ENCODE data around the gene FARSB. TPM values are rescaled to one million over a fixed set of nuclear protein-coding genes. Genes with fewer than 3 reads are reported as not detected.

The FARSB gene
- total RNA-seq, 1 donor from 2014 or later: 57.4 TPM

- no peak overlapping the region for H3K27ac Mint-ChIP-seq
- no peaks in the 10 kb centered on the region for H3K27me3 Mint-ChIP-seq
- DNase-seq: no peak
- peaks cover 48% of the 10 kb centered on the region for H3K36me3 Mint-ChIP-seq (ENCODE audit: low read depth)
- peaks cover 29% of the 10 kb centered on the region for H3K4me1 Mint-ChIP-seq
- intact Hi-C loops (cut with micrococcal nuclease): no loop called here
- no peaks in the 10 kb centered on the region for H3K9me3 Mint-ChIP-seq
- no peak overlapping the region for H3K4me3 Mint-ChIP-seq
Measured at GRCh38 chr2:222649801-222650200, 6.1 kb downstream of the FARSB start.

GRCh38 chr2:222646008-222646407 lies 9.9 kb downstream of the FARSB start:
- no peak overlapping the region for H3K4me3 Mint-ChIP-seq
- peaks cover 17% of the 10 kb centered on the region for H3K4me1 Mint-ChIP-seq
- no peaks in the 10 kb centered on the region for H3K27me3 Mint-ChIP-seq
- DNase-seq: no peak
- H3K36me3 Mint-ChIP-seq (ENCODE audit: low read depth): peaks cover 61% of the 10 kb centered on the region
- H3K9me3 Mint-ChIP-seq: no peaks in the 10 kb centered on the region
- H3K27ac Mint-ChIP-seq: no peak overlapping the region
- intact Hi-C loops (cut with micrococcal nuclease): no loop called here

- Mint-ChIP-seq H3K4me1 (peaks cover 8% of the 10 kb centered on the region), H3K4me3 (no peak overlapping the region), H3K27me3 (no peaks in the 10 kb centered on the region), H3K9me3 (no peaks in the 10 kb centered on the region), H3K36me3 (ENCODE audit: low read depth) (peaks cover 62% of the 10 kb centered on the region), H3K27ac (no peak overlapping the region)
- DNase-seq: no peak
- intact Hi-C loops (cut with micrococcal nuclease): no loop called here
Measured at GRCh38 chr2:222643134-222643533, 12.8 kb downstream of the FARSB start.

- H3K4me1 Mint-ChIP-seq: peaks cover 8% of the 10 kb centered on the region
Measured at GRCh38 chr2:222641336-222641735, 14.6 kb downstream of the FARSB start.

GRCh38 chr2:222637067-222637466 lies 18.8 kb downstream of the FARSB start:
- peaks cover 61% of the 10 kb centered on the region for H3K36me3 Mint-ChIP-seq (ENCODE audit: low read depth)
- H3K9me3 Mint-ChIP-seq: no peaks in the 10 kb centered on the region
- intact Hi-C loops (cut with micrococcal nuclease): no loop called here
- no peak overlapping the region for H3K4me3 Mint-ChIP-seq
- no peaks in the 10 kb centered on the region for H3K27me3 Mint-ChIP-seq
- H3K4me1 Mint-ChIP-seq: peaks cover 6% of the 10 kb centered on the region
- no peak overlapping the region for H3K27ac Mint-ChIP-seq
- no peak for DNase-seq

More at GRCh38 chr2:222641336-222641735, 14.6 kb downstream of the FARSB start:
- Mint-ChIP-seq H3K4me3 (no peak overlapping the region), H3K27me3 (no peaks in the 10 kb centered on the region), H3K36me3 (ENCODE audit: low read depth) (peaks cover 64% of the 10 kb centered on the region), H3K9me3 (no peaks in the 10 kb centered on the region), H3K27ac (no peak overlapping the region)
- no peak for DNase-seq
- intact Hi-C loops (cut with micrococcal nuclease): no loop called here

GRCh38 chr2:222635295-222635694 lies 20.6 kb downstream of the FARSB start:
- intact Hi-C loops (cut with micrococcal nuclease): no loop called here
- Mint-ChIP-seq H3K9me3 (no peaks in the 10 kb centered on the region), H3K4me3 (no peak overlapping the region), H3K4me1 (peaks cover 3% of the 10 kb centered on the region), H3K36me3 (ENCODE audit: low read depth) (peaks cover 59% of the 10 kb centered on the region), H3K27me3 (no peaks in the 10 kb centered on the region), H3K27ac (no peak overlapping the region)
- no peak for DNase-seq

- Mint-ChIP-seq H3K27me3 (no peaks in the 10 kb centered on the region), H3K36me3 (ENCODE audit: low read depth) (peaks cover 57% of the 10 kb centered on the region), H3K9me3 (no peaks in the 10 kb centered on the region), H3K4me3 (no peak overlapping the region), H3K27ac (no peak overlapping the region), H3K4me1 (peaks cover 3% of the 10 kb centered on the region)
- intact Hi-C loops (cut with micrococcal nuclease): no loop called here
- no peak for DNase-seq
Measured at GRCh38 chr2:222627764-222628163, 28.1 kb downstream of the FARSB start.

GRCh38 chr2:222623756-222624309 lies 32.1 kb downstream of the FARSB start:
- H3K27ac Mint-ChIP-seq: no peak overlapping the region
- no peak for DNase-seq
- intact Hi-C loops (cut with micrococcal nuclease): no loop called here
- peaks cover 3% of the 10 kb centered on the region for H3K4me1 Mint-ChIP-seq
- no peaks in the 10 kb centered on the region for H3K27me3 Mint-ChIP-seq
- H3K36me3 Mint-ChIP-seq (ENCODE audit: low read depth): peaks cover 49% of the 10 kb centered on the region
- H3K4me3 Mint-ChIP-seq: no peak overlapping the region
- no peaks in the 10 kb centered on the region for H3K9me3 Mint-ChIP-seq

GRCh38 chr2:222622910-222623309 lies 33.0 kb downstream of the FARSB start:
- no peak overlapping the region for H3K4me3 Mint-ChIP-seq
- peaks cover 3% of the 10 kb centered on the region for H3K4me1 Mint-ChIP-seq
- no peaks in the 10 kb centered on the region for H3K9me3 Mint-ChIP-seq
- no peaks in the 10 kb centered on the region for H3K27me3 Mint-ChIP-seq
- H3K36me3 Mint-ChIP-seq (ENCODE audit: low read depth): peaks cover 50% of the 10 kb centered on the region
- no peak for DNase-seq
- intact Hi-C loops (cut with micrococcal nuclease): no loop called here
- H3K27ac Mint-ChIP-seq: no peak overlapping the region

- Mint-ChIP-seq H3K27ac (no peak overlapping the region), H3K9me3 (no peaks in the 10 kb centered on the region), H3K4me1 (peaks cover 3% of the 10 kb centered on the region), H3K36me3 (ENCODE audit: low read depth) (peaks cover 46% of the 10 kb centered on the region), H3K27me3 (no peaks in the 10 kb centered on the region), H3K4me3 (no peak overlapping the region)
- DNase-seq: no peak
- intact Hi-C loops (cut with micrococcal nuclease): no loop called here
Measured at GRCh38 chr2:222621893-222622292, 34.0 kb downstream of the FARSB start.

GRCh38 chr2:222615320-222615719 lies 40.6 kb downstream of the FARSB start:
- Mint-ChIP-seq H3K9me3 (no peaks in the 10 kb centered on the region), H3K27me3 (no peaks in the 10 kb centered on the region), H3K4me1 (no peaks in the 10 kb centered on the region), H3K27ac (peak overlapping the region; percentile 46), H3K36me3 (ENCODE audit: low read depth) (peaks cover 46% of the 10 kb centered on the region), H3K4me3 (no peak overlapping the region)
- no peak for DNase-seq
- intact Hi-C loops (cut with micrococcal nuclease): no loop called here

GRCh38 chr2:222613715-222614331 lies 42.1 kb downstream of the FARSB start:
- no peaks in the 10 kb centered on the region for H3K27me3 Mint-ChIP-seq
- no peaks in the 10 kb centered on the region for H3K9me3 Mint-ChIP-seq
- peaks cover 46% of the 10 kb centered on the region for H3K36me3 Mint-ChIP-seq (ENCODE audit: low read depth)
- no peak overlapping the region for H3K4me3 Mint-ChIP-seq
- H3K4me1 Mint-ChIP-seq: no peaks in the 10 kb centered on the region
- intact Hi-C loops (cut with micrococcal nuclease): loop anchor here (1.0 kb wide), 1 partner anchor 296 kb away; no protein-coding TSS in a partner anchor
- DNase-seq: peak; percentile 62
- no peak overlapping the region for H3K27ac Mint-ChIP-seq

- no peaks in the 10 kb centered on the region for H3K9me3 Mint-ChIP-seq
- no peak overlapping the region for H3K27ac Mint-ChIP-seq
- no peaks in the 10 kb centered on the region for H3K4me1 Mint-ChIP-seq
- H3K36me3 Mint-ChIP-seq (ENCODE audit: low read depth): peaks cover 37% of the 10 kb centered on the region
- intact Hi-C loops (cut with micrococcal nuclease): no loop called here
- DNase-seq: no peak
- no peaks in the 10 kb centered on the region for H3K27me3 Mint-ChIP-seq
- H3K4me3 Mint-ChIP-seq: no peak overlapping the region
Measured at GRCh38 chr2:222611684-222612083, 44.2 kb downstream of the FARSB start.

GRCh38 chr2:222610746-222611145 lies 45.1 kb downstream of the FARSB start:
- H3K9me3 Mint-ChIP-seq: no peaks in the 10 kb centered on the region
- intact Hi-C loops (cut with micrococcal nuclease): no loop called here
- no peak overlapping the region for H3K27ac Mint-ChIP-seq
- H3K36me3 Mint-ChIP-seq (ENCODE audit: low read depth): peaks cover 37% of the 10 kb centered on the region
- H3K4me1 Mint-ChIP-seq: no peaks in the 10 kb centered on the region
- no peaks in the 10 kb centered on the region for H3K27me3 Mint-ChIP-seq
- no peak for DNase-seq
- H3K4me3 Mint-ChIP-seq: no peak overlapping the region

GRCh38 chr2:222609381-222609780 lies 46.5 kb downstream of the FARSB start:
- Mint-ChIP-seq H3K27ac (no peak overlapping the region), H3K27me3 (no peaks in the 10 kb centered on the region), H3K9me3 (no peaks in the 10 kb centered on the region), H3K4me1 (no peaks in the 10 kb centered on the region), H3K36me3 (ENCODE audit: low read depth) (peaks cover 34% of the 10 kb centered on the region), H3K4me3 (no peak overlapping the region)
- intact Hi-C loops (cut with micrococcal nuclease): no loop called here
- DNase-seq: no peak

All from activated CD4-positive, alpha-beta T cell treated with anti-CD3 and anti-CD28 coated beads, Interleukin-2, amount 10 ng/mL, durations not matched to agents 24 days and 14 days (primary cell).